GM19324 (cell line): ENCODE results near the gene ZNF471.
A peak's percentile ranks its signal among the peaks of the same experiment; 100 is the strongest.

Experiments
- ATAC-seq: cut with Tn5 transposase; IDR thresholded peaks from one replicate; pipeline ENCODE4 v1.9.1; 2021; ENCODE audit warnings: mild to moderate bottlenecking, moderate library complexity; ENCODE audit not compliant: unreplicated experiment, low FRiP score

The ZNF471 gene

GRCh38 chr19:56507446-56508289, at the start of gene ZNF471:
TSS of gene ZNF471 (plus strand) at chr19:56507855. CDS start at chr19:56511572, 3,717 bp downstream.
- ATAC-seq: no peak

DNA sequence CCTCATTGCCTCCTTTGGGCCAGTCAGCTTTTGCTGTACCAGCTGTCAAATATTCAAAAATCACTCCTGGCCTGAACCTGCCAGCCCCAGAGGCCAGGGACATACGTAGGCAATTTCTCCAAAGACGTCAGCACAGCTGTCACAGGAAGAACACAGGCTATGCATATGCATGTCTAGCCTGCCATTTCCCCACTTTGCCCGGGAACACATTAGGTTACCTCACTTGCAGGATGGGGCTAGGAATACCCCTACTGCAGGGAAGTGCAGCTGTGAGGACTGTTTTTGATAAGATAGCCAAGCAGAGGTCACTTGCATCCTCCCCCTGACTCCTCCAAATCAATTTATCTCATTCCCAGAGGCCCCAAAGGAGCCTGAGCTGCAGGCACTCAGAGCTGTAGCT, 33.3 kb upstream of the ZNF471 start:
- ATAC-seq: no peak

DNA sequence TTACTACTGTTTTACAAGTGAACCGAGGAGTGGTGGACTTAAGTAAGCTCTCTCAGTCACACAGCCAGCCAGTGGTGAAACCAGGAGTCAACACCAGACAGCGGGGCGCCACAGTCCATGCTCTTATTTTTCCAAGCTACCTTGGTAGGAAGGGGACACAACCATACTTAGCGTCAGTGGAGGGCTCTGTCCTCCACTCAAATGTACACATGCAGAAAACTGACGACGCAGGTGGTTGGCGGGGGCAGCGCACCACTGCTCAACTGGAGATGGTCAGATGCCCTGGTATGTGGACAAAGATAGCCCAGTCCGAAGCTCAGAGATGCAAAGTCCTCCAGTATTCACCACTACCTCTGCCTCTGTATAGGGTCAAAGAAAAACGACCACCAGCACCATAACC, 31.6 kb upstream of the ZNF471 start:
- ATAC-seq: no peak

DNA sequence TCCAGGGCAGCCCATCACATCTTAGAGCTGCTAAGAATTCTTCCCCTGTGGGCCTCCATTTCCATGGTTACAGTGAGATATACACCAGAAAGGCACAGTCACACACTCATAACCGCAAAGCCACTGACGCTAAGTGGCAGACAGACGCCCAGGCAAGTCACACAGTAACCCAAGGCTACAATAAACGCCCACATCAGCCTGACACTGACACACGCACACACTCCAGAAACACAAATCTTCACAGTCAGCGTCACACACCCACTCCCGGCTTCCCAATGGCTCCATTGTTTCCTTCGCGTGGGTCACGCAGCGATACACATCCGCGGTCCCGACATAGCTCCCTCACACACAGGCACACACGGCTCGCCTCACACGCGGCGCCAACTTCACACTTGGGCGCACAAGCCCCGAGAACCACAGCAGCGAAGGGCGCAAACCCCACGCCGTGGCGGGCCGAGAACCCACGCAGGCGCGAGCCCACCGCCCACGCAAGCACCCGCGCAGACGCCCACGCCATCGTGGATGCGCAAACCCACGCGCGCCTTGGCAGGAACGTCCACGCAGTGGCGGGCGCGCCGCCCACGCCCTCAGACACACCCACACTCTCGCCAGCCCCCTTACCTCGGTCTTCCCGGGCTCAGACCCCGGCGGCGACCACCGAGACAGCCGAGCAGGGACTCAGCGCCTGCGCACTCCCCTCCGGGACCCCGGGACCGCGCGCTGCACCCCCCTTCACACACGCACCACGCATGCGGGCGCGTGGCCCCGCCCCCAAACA, 30.8 kb upstream of the ZNF471 start, which contains the start of gene ZNF667:
ZNF667 (minus strand) TSS at position 695 of the 778 bp plus-strand sequence. CDS start 14,975 bp downstream, outside the sequence.
- no peak for ATAC-seq

- ATAC-seq: no peak
Measured at GRCh38 chr19:56477429-56478338, 30.0 kb upstream of the ZNF471 start.

DNA sequence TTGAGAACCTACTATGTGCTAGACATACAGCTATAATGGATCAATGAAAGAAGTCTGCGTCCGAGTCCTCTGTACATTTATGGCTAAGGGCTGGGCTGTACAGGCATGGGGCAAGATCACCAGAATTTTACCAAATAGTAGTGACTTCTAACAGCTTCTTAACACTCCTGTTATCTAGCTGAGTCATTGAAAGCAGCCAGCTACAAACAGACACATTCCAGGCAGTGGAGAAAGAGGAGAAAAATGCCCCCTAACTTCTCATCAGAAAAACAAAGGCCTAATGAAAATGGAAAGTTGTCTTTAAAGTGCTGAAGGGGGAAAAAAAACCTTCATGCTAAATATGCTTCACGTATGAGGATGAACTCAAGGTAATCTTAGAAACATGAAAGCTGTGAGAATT, 16.3 kb upstream of the ZNF471 start:
- ATAC-seq: no peak

- no peak for ATAC-seq
Measured at GRCh38 chr19:56504581-56504980, 3.1 kb upstream of the ZNF471 start.

DNA sequence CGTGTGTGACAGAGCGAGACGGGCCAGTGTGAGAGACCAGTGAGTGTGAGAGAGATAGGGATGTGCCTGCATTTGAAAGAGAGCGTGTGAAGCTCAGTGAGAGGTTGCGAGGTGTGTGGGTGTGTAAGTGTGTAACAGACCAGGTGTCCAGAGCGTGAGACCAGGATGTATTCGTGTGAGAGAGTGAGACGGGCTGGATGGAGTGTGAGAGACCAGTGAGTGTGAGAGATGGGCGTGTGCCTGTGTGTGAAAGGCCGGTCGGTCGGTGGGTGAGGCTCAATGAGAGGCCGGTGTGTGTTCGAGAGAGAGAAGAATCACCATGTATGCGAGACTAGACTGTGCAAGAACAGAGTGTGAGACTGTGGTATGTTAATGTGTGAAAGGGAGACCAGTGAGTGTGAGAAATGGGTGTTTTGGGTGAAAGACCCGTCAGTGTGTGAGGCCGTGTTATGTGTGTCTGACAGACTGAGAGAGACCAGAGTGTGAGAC, 679 bp downstream of the ZNF471 start:
- ATAC-seq: no peak

- ATAC-seq: no peak
Measured at GRCh38 chr19:56525214-56525860, 17.7 kb downstream of the ZNF471 start.

DNA sequence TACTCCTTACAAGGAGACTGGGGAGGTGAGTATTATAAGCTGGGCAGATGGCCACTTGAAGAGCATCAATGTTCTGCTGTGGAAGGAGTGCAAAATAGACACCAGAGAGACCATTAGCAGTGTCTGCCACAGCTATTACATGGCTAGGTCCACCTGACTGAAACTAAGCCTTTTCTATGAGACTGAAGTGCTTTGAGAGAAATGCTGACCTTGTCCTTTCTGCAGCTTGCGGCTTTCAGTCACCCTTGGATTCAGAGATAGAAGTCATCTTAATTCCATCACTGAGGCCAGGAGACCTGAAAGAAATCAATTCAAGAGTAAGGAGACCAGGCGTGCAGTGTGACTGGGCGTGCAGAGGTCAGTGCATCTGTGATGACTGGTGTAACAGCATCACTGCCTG, 29.8 kb downstream of the ZNF471 start:
- no peak for ATAC-seq

GRCh38 chr19:56538254-56538760, 30.7 kb downstream of the ZNF471 start:
- no peak for ATAC-seq

DNA sequence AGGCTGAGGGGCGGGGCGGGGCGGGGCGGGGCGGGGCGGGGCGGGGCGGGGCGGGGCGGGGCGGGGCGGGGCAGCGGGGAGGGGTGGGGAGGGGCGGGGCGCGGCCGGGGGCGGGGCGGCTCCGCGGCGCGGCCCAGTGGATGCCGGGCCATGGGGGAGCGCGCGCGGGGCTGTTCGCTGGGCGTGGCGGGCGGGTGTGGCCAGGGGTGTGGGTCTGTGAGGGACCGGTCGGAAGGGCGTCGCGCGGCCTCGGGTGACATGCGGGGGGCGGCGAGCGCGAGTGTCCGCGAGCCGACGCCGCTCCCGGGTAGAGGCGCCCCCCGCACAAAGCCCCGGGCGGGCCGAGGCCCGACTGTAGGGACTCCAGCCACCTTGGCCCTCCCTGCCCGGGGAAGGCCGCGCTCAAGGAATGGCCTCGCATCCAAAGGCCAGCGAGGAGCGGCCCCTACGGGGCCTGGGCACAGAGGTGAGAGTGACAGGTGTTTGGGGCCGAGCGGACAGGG, 31.2 kb downstream of the ZNF471 start, which contains the start of gene ZFP28:
ZFP28 (plus strand) TSS at position 188 of the 503 bp plus-strand sequence; CDS start at position 259, 71 bp downstream.
- ATAC-seq: no peak

- no peak for ATAC-seq
Measured at GRCh38 chr19:56543776-56544175, 36.1 kb downstream of the ZNF471 start.

DNA sequence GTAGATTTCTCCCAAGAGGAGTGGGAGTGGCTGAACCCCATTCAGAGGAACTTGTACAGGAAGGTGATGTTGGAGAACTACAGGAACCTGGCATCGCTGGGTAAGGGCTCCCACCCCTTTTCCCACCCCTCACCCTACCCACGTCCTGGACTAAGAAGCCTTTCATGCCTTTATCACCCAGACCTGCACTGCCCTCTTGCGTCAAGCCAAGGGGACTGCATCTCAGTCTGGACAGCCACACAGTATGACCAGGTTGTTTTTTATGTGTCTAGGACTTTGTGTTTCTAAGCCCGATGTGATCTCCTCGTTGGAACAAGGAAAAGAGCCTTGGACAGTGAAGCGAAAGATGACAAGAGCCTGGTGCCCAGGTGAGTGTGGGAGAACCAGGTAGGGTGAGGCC, 39.9 kb downstream of the ZNF471 start:
- no peak for ATAC-seq

DNA sequence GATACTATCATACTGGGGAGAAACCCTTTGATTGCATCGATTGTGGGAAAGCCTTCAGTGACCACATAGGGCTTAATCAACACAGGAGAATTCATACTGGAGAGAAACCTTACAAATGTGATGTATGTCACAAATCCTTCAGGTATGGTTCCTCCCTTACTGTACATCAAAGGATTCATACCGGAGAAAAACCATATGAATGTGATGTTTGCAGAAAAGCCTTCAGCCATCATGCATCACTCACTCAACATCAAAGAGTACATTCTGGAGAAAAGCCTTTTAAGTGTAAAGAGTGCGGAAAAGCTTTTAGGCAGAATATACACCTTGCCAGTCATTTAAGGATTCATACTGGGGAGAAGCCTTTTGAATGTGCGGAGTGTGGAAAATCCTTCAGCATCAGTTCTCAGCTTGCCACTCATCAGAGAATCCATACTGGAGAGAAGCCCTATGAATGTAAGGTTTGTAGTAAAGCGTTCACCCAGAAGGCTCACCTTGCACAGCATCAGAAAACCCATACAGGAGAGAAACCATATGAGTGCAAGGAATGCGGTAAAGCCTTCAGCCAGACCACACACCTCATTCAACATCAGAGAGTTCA, 46.7 kb downstream of the ZNF471 start:
- ATAC-seq: no peak

- ATAC-seq: no peak
Measured at GRCh38 chr19:56562766-56563165, 55.1 kb downstream of the ZNF471 start.

- no peak for ATAC-seq
Measured at GRCh38 chr19:56566904-56567273, 59.2 kb downstream of the ZNF471 start.

GRCh38 chr19:56567274-56568120, 59.8 kb downstream of the ZNF471 start, which contains the start of gene ZNF470:
TSS of gene ZNF470 (plus strand) at chr19:56567468. CDS start at chr19:56570312, 2,844 bp downstream.
- ATAC-seq: peak; percentile 94
